ENCODE data around the gene PEX11A. TPM values are rescaled to one million over a fixed set of nuclear protein-coding genes. Genes with fewer than 3 reads are reported as not detected.

Gene PEX11A
- polyA plus RNA-seq, 4 donors = 10.5 to 19.2 (median 16.8) TPM

DNA sequence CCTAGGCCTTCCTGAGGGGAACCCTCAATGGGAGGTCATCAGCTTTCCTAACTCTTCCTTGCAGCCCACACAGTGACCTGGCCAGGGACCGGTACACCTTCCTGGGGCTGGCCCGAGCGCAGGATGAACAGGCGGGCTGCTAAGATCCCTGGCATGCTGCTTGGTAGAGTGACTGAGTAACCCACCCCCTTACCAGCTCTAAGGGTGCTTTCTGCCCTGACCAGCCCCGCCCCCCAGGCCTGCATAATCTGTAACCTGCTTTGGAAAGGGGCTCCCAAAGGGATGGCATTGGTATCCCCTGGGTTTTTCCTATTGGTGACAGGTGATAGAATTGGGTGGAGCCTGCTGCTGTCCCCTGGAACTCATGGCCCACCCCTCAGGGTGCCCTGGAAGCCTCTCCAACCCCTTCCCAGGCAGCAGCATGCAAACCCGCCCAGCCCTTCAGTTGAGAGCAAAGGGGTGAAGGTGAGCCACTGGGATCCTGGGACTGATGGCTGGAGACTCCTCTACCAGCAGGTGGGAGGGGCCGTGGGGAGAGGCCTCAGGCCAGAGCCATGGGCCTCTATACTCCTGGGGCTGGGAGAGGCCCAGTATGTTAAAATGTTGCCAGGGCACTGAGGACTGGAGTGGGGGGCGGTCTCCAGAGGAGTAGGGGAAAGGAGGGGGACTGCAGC lies 24.2 kb downstream of the PEX11A start:
- DNase-seq = no peak
- Histone ChIP-seq H3K4me3 (ENCODE audit: low read depth in 1 of 3, low read length in 3 of 3) (peak overlapping the region in 1 of 3 donors; percentile 26), H3K36me3 (ENCODE audit: control insufficient read depth in 3 of 3, insufficient read depth in 2 of 3, low read depth in 1 of 3, low read length in 3 of 3) (no peaks in the 10 kb centered on the region), H3K9me3 (ENCODE audit: control insufficient read depth in 2 of 2, insufficient read depth in 1 of 2, low read depth in 1 of 2, low read length in 1 of 2) (no peaks in the 10 kb centered on the region), H3K27ac (ENCODE audit: low read depth in 1 of 3, low read length in 2 of 3) (peak overlapping the region in 2 of 3 donors; percentile 68 to 70), H3K4me1 (ENCODE audit: control insufficient read depth in 3 of 3, insufficient read depth in 2 of 3, low read depth in 1 of 3, low read length in 2 of 3) (peaks cover 0 to 22% (median 3%) of the 10 kb centered on the region in 3 donors), H3K27me3 (ENCODE audit: control insufficient read depth in 3 of 3, insufficient read depth in 3 of 3, low read length in 3 of 3) (no peaks in the 10 kb centered on the region)
- WGBS, 3 donors = 87 to 90% (median 89%) methylated on average over 8 of the region's 8 CpGs
- no peak for FAIRE-seq

DNA sequence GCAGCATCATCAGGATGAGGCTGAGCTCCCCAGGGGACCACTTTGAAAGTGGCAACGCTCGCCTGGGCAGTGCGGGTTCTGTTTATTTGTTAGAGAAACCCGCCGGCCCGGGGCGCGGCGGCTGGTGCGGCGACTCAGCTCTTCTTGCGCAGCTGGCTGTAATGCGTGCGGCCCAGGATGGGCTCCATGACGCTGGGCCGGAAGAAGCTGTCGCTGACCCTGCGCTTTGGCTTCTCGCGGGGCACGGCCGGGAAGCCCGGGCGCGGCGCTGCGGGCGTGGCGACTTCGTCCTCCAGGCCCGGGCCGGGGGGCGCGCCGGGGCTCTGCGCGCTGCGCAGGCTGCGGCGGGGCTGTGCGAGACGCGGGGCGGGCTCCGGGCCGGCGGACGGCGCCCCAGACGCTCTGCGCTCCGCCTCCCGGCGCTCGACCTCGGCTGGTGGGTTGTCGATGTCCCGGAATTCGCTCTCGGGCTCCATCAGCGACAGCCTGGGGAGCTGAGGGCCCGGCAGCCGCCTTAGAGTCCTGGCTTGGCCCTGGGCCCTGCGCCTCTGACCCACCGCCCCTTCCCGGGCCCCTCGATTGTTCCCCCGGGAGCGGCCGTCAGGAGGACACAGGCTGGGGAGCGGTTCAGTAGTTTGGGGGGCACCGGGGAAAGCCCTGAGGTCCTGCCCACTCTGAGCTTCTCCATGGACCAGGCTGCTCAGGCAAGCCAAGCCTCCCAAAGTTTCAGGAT lies 24.9 kb downstream of the PEX11A start:
- Histone ChIP-seq H3K36me3 (ENCODE audit: control insufficient read depth in 3 of 3, insufficient read depth in 2 of 3, low read depth in 1 of 3, low read length in 3 of 3) (no peaks in the 10 kb centered on the region), H3K4me3 (ENCODE audit: low read depth in 1 of 3, low read length in 3 of 3) (peak overlapping the region in 2 of 3 donors; percentile 42 to 55)
- peak; percentile 46 to 76 for DNase-seq

GRCh38 chr15:89664441-89665350 lies 25.9 kb downstream of the PEX11A start:
- FAIRE-seq (no peak), DNase-seq (no peak)
- H3K4me3 ChIP-seq (ENCODE audit: low read depth in 1 of 3, low read length in 3 of 3) = peak overlapping the region in 2 of 3 donors; percentile 42 to 55
- no peaks in the 10 kb centered on the region for H3K36me3 ChIP-seq (ENCODE audit: control insufficient read depth in 3 of 3, insufficient read depth in 2 of 3, low read depth in 1 of 3, low read length in 3 of 3)
- 80 to 86% (median 83%) methylated on average over 13 of the region's 13 CpGs for WGBS, 3 donors
- peaks cover 0 to 19% (median 0%) of the 10 kb centered on the region in 3 donors for H3K4me1 ChIP-seq (ENCODE audit: control insufficient read depth in 3 of 3, insufficient read depth in 2 of 3, low read depth in 1 of 3, low read length in 2 of 3)
- peaks cover 0 to 6% (median 0%) of the 10 kb centered on the region in 3 donors for H3K27me3 ChIP-seq (ENCODE audit: control insufficient read depth in 3 of 3, insufficient read depth in 3 of 3, low read length in 3 of 3)
- peak overlapping the region in 1 of 3 donors; percentile 70 for H3K27ac ChIP-seq (ENCODE audit: low read depth in 1 of 3, low read length in 2 of 3)
- no peaks in the 10 kb centered on the region for H3K9me3 ChIP-seq (ENCODE audit: control insufficient read depth in 2 of 2, insufficient read depth in 1 of 2, low read depth in 1 of 2, low read length in 1 of 2)

More for the DNA sequence above, 24.9 kb downstream of the PEX11A start:
- H3K27me3 ChIP-seq (ENCODE audit: control insufficient read depth in 3 of 3, insufficient read depth in 3 of 3, low read length in 3 of 3) = peaks cover 0 to 2% (median 0%) of the 10 kb centered on the region in 3 donors
- no peak for FAIRE-seq
- WGBS, 3 donors = 1 to 3% (median 2%) methylated on average over 54 to 72 of the region's 72 CpGs
- no peaks in the 10 kb centered on the region for H3K9me3 ChIP-seq (ENCODE audit: control insufficient read depth in 2 of 2, insufficient read depth in 1 of 2, low read depth in 1 of 2, low read length in 1 of 2)
- H3K4me1 ChIP-seq (ENCODE audit: control insufficient read depth in 3 of 3, insufficient read depth in 2 of 3, low read depth in 1 of 3, low read length in 2 of 3) = peaks cover 0 to 19% (median 0%) of the 10 kb centered on the region in 3 donors
- peak overlapping the region; percentile 34 to 70 (median 68) for H3K27ac ChIP-seq (ENCODE audit: low read depth in 1 of 3, low read length in 2 of 3)

DNA sequence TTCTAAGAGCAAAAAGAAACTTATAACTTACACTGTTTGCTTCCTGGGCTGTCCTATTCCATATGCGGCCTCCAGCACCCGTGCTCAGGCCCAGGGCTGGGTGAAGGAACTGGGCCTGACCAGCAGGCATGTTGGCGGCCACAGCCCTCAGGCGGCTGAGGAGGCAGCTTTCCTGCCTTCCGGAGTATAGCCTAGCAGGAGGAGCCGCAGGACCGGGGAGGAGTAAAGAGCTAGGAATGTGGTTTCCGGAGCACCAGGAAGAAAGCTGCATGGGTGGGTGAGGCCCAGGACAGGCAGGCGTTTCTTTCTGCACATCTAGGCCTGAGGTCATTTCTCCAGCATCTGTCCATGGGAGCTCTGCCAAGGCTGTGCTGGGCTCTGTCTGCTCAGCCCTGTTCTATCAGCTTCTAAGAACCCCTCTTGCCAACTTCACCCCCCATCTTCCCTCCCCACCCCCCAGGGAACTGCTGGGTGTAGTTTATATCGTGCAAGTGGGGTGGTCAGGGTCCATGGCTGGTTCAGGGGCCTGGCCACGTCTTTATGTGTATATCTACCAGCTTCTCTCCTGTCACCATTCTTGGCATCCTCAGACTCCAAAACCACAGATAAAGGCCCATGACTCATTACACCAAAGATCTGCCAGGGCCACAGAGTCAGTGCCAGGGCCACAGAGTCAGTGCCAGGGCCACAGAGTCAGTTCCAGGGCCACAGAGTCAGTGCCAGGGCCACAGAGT lies 27.5 kb downstream of the PEX11A start:
- H3K9me3 ChIP-seq (ENCODE audit: control insufficient read depth in 2 of 2, insufficient read depth in 1 of 2, low read depth in 1 of 2, low read length in 1 of 2) = no peaks in the 10 kb centered on the region
- WGBS, 3 donors = 55 to 84% (median 59%) methylated on average over 11 of the region's 11 CpGs
- peak overlapping the region in 2 of 3 donors; percentile 22 to 52 for H3K27ac ChIP-seq (ENCODE audit: low read depth in 1 of 3, low read length in 2 of 3)
- peaks cover 0 to 19% (median 0%) of the 10 kb centered on the region in 3 donors for H3K4me1 ChIP-seq (ENCODE audit: control insufficient read depth in 3 of 3, insufficient read depth in 2 of 3, low read depth in 1 of 3, low read length in 2 of 3)
- DNase-seq (peak in 1 of 2 donors; percentile 35), FAIRE-seq (no peak)
- peaks cover 0 to 6% (median 0%) of the 10 kb centered on the region in 3 donors for H3K27me3 ChIP-seq (ENCODE audit: control insufficient read depth in 3 of 3, insufficient read depth in 3 of 3, low read length in 3 of 3)
- no peaks in the 10 kb centered on the region for H3K36me3 ChIP-seq (ENCODE audit: control insufficient read depth in 3 of 3, insufficient read depth in 2 of 3, low read depth in 1 of 3, low read length in 3 of 3)
- no peak overlapping the region for H3K4me3 ChIP-seq (ENCODE audit: low read depth in 1 of 3, low read length in 3 of 3)

DNA sequence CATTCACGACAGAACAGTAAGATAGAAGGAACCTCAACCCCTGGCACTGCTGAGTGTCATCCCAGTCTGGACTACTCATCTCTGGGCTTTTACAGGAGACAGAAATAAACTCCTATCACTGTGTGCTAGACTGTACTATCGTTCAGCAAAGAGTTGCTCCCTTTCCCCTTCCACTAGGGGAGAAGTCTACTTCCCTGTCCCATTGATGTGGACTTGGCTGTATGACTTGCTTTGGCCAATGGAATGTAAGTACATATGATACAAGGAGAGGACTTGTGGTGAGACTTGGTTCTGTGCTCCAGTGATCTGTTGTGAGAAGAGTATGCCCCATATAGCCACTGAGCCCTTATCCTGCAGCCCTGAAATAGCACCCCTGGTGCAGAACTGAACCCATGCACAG lies 30.0 kb downstream of the PEX11A start:
- WGBS, 3 donors = 82 to 95% (median 85%) methylated on average over 2 of the region's 2 CpGs
- no peak overlapping the region for H3K27ac ChIP-seq (ENCODE audit: low read depth in 1 of 3, low read length in 2 of 3)
- no peaks in the 10 kb centered on the region for H3K36me3 ChIP-seq (ENCODE audit: control insufficient read depth in 3 of 3, insufficient read depth in 2 of 3, low read depth in 1 of 3, low read length in 3 of 3)
- H3K4me1 ChIP-seq (ENCODE audit: control insufficient read depth in 3 of 3, insufficient read depth in 2 of 3, low read depth in 1 of 3, low read length in 2 of 3) = peaks cover 0 to 12% (median 0%) of the 10 kb centered on the region in 3 donors
- no peak for DNase-seq
- H3K9me3 ChIP-seq (ENCODE audit: control insufficient read depth in 2 of 2, insufficient read depth in 1 of 2, low read depth in 1 of 2, low read length in 1 of 2) = no peaks in the 10 kb centered on the region
- no peak for FAIRE-seq
- peaks cover 0 to 16% (median 0%) of the 10 kb centered on the region in 3 donors for H3K27me3 ChIP-seq (ENCODE audit: control insufficient read depth in 3 of 3, insufficient read depth in 3 of 3, low read length in 3 of 3)
- no peak overlapping the region for H3K4me3 ChIP-seq (ENCODE audit: low read depth in 1 of 3, low read length in 3 of 3)

GRCh38 chr15:89659295-89659694 lies 31.3 kb downstream of the PEX11A start:
- no peak for FAIRE-seq

GRCh38 chr15:89657686-89658200 lies 32.8 kb downstream of the PEX11A start:
- H3K4me3 ChIP-seq (ENCODE audit: low read depth in 1 of 3, low read length in 3 of 3) = no peak overlapping the region
- FAIRE-seq = no peak
- no peaks in the 10 kb centered on the region for H3K9me3 ChIP-seq (ENCODE audit: control insufficient read depth in 2 of 2, insufficient read depth in 1 of 2, low read depth in 1 of 2, low read length in 1 of 2)
- H3K36me3 ChIP-seq (ENCODE audit: control insufficient read depth in 3 of 3, insufficient read depth in 2 of 3, low read depth in 1 of 3, low read length in 3 of 3) = no peaks in the 10 kb centered on the region
- peaks cover 0 to 2% (median 0%) of the 10 kb centered on the region in 3 donors for H3K4me1 ChIP-seq (ENCODE audit: control insufficient read depth in 3 of 3, insufficient read depth in 2 of 3, low read depth in 1 of 3, low read length in 2 of 3)
- 83 to 93% (median 89%) methylated on average over 5 of the region's 5 CpGs for whole genome bisulfite sequencing, 3 donors
- no peak overlapping the region for H3K27ac ChIP-seq (ENCODE audit: low read depth in 1 of 3, low read length in 2 of 3)
- no peak for DNase-seq
- peaks cover 0 to 36% (median 2%) of the 10 kb centered on the region in 3 donors for H3K27me3 ChIP-seq (ENCODE audit: control insufficient read depth in 3 of 3, insufficient read depth in 3 of 3, low read length in 3 of 3)

More at GRCh38 chr15:89659295-89659694, 31.3 kb downstream of the PEX11A start:
- no peak overlapping the region for H3K27ac ChIP-seq (ENCODE audit: low read depth in 1 of 3, low read length in 2 of 3)
- no peaks in the 10 kb centered on the region for H3K36me3 ChIP-seq (ENCODE audit: control insufficient read depth in 3 of 3, insufficient read depth in 2 of 3, low read depth in 1 of 3, low read length in 3 of 3)
- H3K4me3 ChIP-seq (ENCODE audit: low read depth in 1 of 3, low read length in 3 of 3) = no peak overlapping the region
- H3K27me3 ChIP-seq (ENCODE audit: control insufficient read depth in 3 of 3, insufficient read depth in 3 of 3, low read length in 3 of 3) = peaks cover 0 to 27% (median 0%) of the 10 kb centered on the region in 3 donors
- peaks cover 0 to 8% (median 0%) of the 10 kb centered on the region in 3 donors for H3K4me1 ChIP-seq (ENCODE audit: control insufficient read depth in 3 of 3, insufficient read depth in 2 of 3, low read depth in 1 of 3, low read length in 2 of 3)
- 79 to 82% (median 79%) methylated on average over 2 of the region's 2 CpGs for WGBS, 3 donors
- no peaks in the 10 kb centered on the region for H3K9me3 ChIP-seq (ENCODE audit: control insufficient read depth in 2 of 2, insufficient read depth in 1 of 2, low read depth in 1 of 2, low read length in 1 of 2)
- no peak for DNase-seq

Measured in small intestine (tissue), 7 donors.